Effector CD8-positive, alpha-beta T cell (primary cell): ENCODE results near the gene OR8B8.
"Not testable (repeated sequence)": the region's sequence is repeated elsewhere in the genome, so short reads cannot be mapped to it uniquely, and the experiment has no call there.

ENCODE experiments used
- DNase-seq: peaks from one replicate; lab custom pipeline; 2025; lab: John Stamatoyannopoulos, UW
- total RNA-seq, 4 experiments: gene quantifications; one replicate each; lab custom pipeline; 2026; lab: John Stamatoyannopoulos, UW

The OR8B8 gene, protein sequence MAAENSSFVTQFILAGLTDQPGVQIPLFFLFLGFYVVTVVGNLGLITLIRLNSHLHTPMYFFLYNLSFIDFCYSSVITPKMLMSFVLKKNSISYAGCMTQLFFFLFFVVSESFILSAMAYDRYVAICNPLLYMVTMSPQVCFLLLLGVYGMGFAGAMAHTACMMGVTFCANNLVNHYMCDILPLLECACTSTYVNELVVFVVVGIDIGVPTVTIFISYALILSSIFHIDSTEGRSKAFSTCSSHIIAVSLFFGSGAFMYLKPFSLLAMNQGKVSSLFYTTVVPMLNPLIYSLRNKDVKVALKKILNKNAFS
- 0 reads per million in 4 experiments for total RNA-seq

DNA sequence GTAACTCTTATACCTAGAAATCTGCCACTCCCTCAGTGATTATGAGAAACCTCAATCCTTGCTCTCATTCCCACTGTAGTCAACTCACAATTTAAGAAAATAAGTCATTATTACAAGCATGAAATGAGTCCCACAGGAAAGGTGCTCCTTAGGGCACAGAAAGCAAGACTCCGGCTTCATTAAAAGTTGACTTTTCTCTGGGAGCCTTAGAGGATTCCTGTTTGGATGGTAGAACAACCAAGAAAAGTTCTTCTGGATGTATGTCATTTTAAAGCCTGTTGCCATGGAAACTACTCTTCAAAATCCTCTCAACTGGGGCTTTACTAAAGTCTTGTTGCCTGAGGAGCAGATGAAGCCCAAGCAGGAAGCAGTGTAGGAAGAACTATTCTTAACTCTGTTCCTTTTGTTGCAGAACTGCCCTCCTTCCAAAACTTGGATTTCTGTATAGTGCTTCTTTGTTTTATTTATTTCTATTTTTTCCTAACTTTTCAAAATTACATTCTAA, at the start of gene OR8B8:
TSS of gene OR8B8 (minus strand) at position 51 of the 505 bp plus-strand sequence. CDS start 4,611 bp downstream, outside the sequence.
- DNase-seq = no peak

- DNase-seq = no peak
Observed at GRCh38 chr11:124493016-124493655, 47.6 kb upstream of the OR8B8 start.

DNA sequence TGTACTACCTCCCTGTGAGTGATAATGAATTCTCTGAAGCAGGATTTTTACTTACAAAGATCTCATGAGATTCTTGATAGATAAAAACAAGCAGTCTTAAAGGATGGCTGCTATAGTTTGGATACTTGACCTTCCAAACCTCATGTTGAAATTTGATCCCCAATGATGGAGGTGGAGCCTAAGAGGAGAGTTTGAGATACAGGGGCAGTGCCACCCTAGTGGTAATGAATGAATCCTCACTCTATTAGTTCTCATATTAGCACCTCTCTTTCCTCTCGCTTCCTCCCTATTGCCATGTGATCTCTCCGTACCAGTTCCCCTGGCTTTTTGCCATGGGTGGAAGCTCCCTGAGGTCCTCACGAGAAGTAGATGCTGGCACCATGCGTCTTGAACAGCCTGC, 37.9 kb upstream of the OR8B8 start:
- no peak for DNase-seq

GRCh38 chr11:124482362-124483147, 37.1 kb upstream of the OR8B8 start:
- DNase-seq = no peak

DNA sequence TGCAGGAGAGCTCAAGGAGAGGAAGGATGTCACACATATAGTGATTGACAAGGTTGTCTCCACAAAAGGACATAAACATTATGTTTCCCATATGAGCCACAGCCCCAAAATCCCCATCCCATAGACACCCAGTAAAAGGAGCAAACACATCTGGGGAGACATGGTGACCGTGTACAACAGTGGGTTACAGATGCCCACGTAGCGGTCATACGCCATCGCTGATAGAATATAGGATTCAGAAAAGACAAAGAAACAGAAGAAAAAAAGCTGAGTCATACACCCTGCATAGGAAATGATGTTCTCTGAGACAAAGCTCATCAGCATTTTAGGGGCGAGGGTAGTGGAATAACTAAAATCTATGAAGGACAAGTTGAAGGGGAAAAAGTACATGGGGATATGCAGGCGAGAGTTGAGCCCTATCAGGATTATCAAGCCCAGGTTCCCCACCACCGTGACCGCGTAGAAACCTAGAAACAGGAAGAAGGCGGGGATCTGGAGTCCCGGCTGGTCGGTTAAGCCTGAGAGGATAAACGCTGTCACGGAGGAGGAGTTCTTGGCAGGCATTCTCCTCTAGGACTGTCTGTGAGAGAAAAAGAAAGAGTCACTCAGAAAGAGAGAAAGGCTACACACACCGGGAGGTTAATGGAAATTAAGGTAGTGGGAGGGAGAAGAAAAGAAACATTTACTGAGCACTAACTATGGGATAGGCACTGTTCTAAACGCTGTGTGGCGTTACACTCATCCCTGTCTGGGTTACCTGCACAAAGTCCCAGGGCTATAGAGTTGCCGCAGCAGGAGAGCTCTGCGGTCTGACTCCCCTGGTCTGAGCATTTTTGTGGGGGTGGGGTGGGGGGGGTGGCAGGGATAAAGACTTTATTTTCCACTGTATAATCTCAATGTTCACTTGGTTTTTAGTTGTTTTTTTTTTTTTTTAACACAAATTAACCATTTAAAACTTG, 36.1 kb upstream of the OR8B8 start:
- DNase-seq = no peak

- no peak for DNase-seq
Observed at GRCh38 chr11:124479561-124479960, 34.1 kb upstream of the OR8B8 start.

DNA sequence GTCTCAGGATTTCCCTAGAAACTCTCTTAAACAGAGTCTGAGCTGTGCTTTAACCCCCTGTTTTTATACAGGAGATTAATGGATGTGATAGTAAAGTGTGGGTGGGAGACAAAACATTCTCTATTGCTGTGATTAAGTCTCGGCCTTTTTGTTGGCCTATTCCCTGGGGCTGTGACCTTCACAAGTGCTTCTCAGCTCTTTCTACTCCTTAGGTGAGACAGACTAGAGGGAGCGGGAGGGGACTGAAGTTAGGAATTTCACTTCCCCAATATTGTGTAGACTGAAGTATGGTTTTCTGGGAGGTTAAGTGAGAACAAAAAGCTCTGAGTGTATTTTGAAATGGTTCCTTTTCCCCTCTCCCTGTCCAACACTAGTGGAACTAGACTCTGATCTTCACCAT, 29.8 kb upstream of the OR8B8 start:
- DNase-seq = no peak

DNA sequence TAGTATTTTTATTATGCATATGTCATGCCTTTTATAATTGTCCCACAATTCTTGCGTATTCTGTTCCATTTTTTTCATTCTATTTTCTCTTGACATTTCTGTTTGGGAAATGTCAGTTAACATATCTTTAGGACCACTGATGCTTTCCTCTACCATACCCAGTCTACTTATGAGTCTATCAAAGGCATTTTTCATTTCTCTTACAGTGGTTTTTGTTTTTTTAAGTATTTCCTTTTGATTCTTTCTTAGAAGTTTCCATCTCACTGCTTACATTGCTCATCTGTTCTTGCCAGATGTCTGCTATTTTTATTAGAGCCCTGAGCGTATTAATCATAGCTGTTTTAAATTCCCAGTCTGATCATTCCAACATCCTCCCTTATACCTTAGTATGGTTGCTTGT, 29.3 kb upstream of the OR8B8 start:
- DNase-seq = no peak

DNA sequence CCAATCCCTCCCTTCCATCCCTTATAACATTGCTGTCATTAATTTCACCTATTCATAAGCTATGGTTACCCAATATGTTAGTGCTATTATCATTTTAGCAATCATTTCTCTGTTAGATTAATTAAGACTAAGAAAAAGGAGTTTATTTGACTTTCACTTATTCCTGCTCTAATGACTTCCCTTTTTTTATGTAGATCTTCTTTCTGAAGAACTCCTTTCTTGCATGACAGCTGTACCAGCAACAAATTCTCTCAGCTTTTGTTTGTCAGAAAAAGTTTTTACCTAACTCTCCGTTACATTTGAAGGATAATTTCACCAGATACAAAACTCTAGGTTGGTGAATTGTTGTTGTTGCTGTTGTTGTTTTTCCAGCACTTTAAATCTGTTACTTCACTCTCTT, 28.6 kb upstream of the OR8B8 start:
- DNase-seq = no peak

GRCh38 chr11:124473476-124473875, 28.0 kb upstream of the OR8B8 start:
- DNase-seq = no peak

DNA sequence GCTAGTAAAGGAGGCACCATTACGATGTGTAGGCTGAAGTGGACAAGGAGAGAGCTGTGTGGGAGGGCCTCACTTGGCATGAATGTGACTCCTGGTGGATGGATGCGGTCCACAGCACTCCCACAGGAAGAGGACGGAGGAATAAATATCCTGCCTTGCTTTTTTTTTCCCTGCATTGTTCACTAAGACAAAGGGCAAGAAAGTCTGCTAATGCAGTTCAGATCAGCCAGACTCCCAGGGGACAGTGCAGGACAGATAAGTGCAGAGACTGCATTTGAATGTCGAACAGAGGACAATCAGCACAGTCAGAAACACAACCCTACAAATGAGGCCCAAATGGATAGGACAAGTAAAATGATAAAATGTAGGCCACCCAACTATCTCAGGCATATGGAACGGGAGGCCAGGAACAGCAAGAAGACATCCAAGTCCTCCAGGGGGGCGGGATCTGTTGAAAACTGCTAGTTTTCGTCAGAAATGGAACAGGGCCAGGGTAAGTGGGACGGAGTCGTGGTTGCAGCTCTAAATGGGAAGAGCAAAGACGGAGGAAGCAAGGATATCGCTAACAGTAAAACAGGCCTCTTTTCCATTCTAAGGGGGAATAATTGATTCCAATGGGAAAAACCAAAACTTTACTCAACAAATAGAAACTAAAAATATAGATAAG, 25.2 kb upstream of the OR8B8 start:
- no peak for DNase-seq

GRCh38 chr11:124467381-124467927, 22.0 kb upstream of the OR8B8 start:
- DNase-seq = no peak

DNA sequence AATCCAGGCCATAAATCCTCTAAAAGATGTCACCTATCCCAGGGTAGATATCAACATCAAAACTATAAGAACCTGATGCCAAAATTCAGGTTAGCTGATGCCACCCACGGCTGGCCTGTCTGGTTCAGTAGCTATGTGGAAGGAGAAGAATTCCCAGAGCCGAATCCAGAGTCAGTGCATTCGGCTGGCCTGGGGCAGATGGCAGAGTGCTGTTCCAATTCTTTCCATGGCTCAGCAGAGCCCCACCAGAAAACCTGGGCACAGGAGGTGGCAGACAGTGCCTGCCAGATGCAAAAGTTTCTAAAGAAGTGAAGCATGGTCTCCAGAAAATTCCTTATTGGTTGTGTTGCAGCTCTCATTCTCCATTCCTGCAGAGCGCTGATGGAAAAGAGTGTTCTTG, 19.9 kb upstream of the OR8B8 start:
- DNase-seq = no peak

GRCh38 chr11:124463990-124464389, 18.5 kb upstream of the OR8B8 start:
- no peak for DNase-seq

GRCh38 chr11:124463324-124463723, 17.8 kb upstream of the OR8B8 start:
- DNase-seq = no peak

DNA sequence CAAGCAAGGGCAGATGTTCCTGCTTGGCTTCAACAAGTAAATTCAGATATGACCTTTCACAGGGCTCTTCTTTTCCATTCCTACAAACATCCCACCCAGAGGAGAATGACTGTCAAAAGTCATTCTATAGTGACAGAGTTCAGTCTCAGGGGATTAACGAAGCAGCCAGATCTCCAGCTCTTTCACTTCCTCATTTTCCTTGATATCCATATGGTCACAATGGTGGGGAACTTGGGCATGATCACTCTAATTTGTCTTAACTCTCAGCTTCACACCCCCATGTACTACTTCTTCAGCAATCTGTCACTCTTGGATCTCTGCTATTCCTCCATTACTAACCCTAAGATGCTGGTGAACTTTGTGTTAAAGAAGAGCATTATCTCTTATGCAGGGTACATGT, 15.0 kb upstream of the OR8B8 start:
- no peak for DNase-seq

GRCh38 chr11:124459379-124459778, 13.9 kb upstream of the OR8B8 start:
- DNase-seq = not testable (repeated sequence)

DNA sequence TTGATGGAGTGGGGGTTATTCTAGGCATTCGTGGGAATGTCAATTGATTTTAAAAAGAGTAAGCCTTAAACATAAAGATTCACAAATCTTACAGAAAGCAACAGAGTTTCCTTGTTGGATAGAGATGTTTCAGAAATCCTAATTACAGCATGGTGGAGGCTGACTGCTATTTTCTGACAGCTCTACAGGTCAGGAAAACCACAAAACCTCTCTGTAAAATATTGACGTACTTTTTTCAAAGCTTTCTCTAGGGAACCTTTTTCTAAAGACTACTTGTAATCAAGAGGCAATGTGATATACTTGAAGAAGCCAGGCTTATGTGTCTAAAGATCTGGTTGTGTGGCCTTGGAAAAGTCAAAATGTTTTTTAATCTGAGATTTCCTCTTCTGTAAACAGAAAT, 9.1 kb upstream of the OR8B8 start:
- no peak for DNase-seq

GRCh38 chr11:124446916-124447315, 1.4 kb upstream of the OR8B8 start:
- DNase-seq = no peak

- DNase-seq = no peak
Observed at GRCh38 chr11:124442847-124443246, 2.6 kb downstream of the OR8B8 start.

- no peak for DNase-seq
Observed at GRCh38 chr11:124442442-124442841, 3.1 kb downstream of the OR8B8 start.
